Raji (cell line): Measurements from ENCODE around the gene PTH2R.

ENCODE experiments used
- POLR2A ChIP-seq: IDR thresholded peaks from 2 replicates; pipeline ENCODE4 v1.6.1; 2011; ENCODE audit warnings: low read depth, low read length, control low read depth; ENCODE audit not compliant: insufficient read depth

PTH2R gene

GRCh38 chr2:208373460-208374089 lies 33.0 kb upstream of the PTH2R start:
- no peak for TF ChIP-seq POLR2A

GRCh38 chr2:208375491-208376068 lies 31.0 kb upstream of the PTH2R start:
- no peak for TF ChIP-seq POLR2A

GRCh38 chr2:208379192-208379591 lies 27.4 kb upstream of the PTH2R start:
- TF ChIP-seq POLR2A, result no peak

- no peak for TF ChIP-seq POLR2A
These were observed 22.0 kb upstream of the PTH2R start for GRCh38 chr2:208384637-208385036.

GRCh38 chr2:208386541-208386940 lies 20.1 kb upstream of the PTH2R start:
- no peak for TF ChIP-seq POLR2A

- TF ChIP-seq POLR2A, result no peak
These were observed 16.7 kb upstream of the PTH2R start for GRCh38 chr2:208389940-208390339.

- no peak for TF ChIP-seq POLR2A
These were observed 14.3 kb upstream of the PTH2R start for GRCh38 chr2:208392300-208392699.

GRCh38 chr2:208399201-208399600 lies 7.4 kb upstream of the PTH2R start:
- no peak for TF ChIP-seq POLR2A

- TF ChIP-seq POLR2A, result no peak
These were observed 1.1 kb downstream of the PTH2R start for GRCh38 chr2:208407667-208408066.

- no peak for TF ChIP-seq POLR2A
These were observed 7.3 kb downstream of the PTH2R start for GRCh38 chr2:208413931-208414330.

GRCh38 chr2:208415255-208415654 lies 8.7 kb downstream of the PTH2R start:
- no peak for TF ChIP-seq POLR2A

GRCh38 chr2:208415897-208416296 lies 9.3 kb downstream of the PTH2R start:
- no peak for TF ChIP-seq POLR2A

GRCh38 chr2:208426412-208427045 lies 19.9 kb downstream of the PTH2R start:
- no peak for TF ChIP-seq POLR2A

GRCh38 chr2:208437755-208438154 lies 31.2 kb downstream of the PTH2R start:
- TF ChIP-seq POLR2A, result no peak

GRCh38 chr2:208440716-208441115 lies 34.1 kb downstream of the PTH2R start:
- no peak for TF ChIP-seq POLR2A

- TF ChIP-seq POLR2A, result no peak
These were observed 35.4 kb downstream of the PTH2R start for GRCh38 chr2:208441951-208442350.
